Measurements from ENCODE around the gene TXNDC16.

TXNDC16 gene

GRCh38 chr14:52443506-52443905, 108.8 kb downstream of the TXNDC16 start:
- no peak for DNase-seq

GRCh38 chr14:52442602-52443001, 109.7 kb downstream of the TXNDC16 start:
- no peak for DNase-seq

- DNase-seq, result no peak
Observed at GRCh38 chr14:52442166-52442565, 110.1 kb downstream of the TXNDC16 start.

- DNase-seq, result no peak
Observed at GRCh38 chr14:52439476-52439875, 112.8 kb downstream of the TXNDC16 start.

GRCh38 chr14:52434955-52435354, 117.3 kb downstream of the TXNDC16 start:
- no peak for DNase-seq

- no peak for DNase-seq
Observed at GRCh38 chr14:52430474-52430873, 121.8 kb downstream of the TXNDC16 start.

- no peak for DNase-seq
Observed at GRCh38 chr14:52429451-52429850, 122.9 kb downstream of the TXNDC16 start.

GRCh38 chr14:52427460-52427859, 124.8 kb downstream of the TXNDC16 start:
- no peak for DNase-seq

- DNase-seq, result no peak
Observed at GRCh38 chr14:52422650-52423356, 129.5 kb downstream of the TXNDC16 start.

- no peak for DNase-seq
Observed at GRCh38 chr14:52417139-52417538, 135.2 kb downstream of the TXNDC16 start.

- no peak for DNase-seq
Observed at GRCh38 chr14:52413729-52414408, 138.4 kb downstream of the TXNDC16 start.

GRCh38 chr14:52412426-52412825, 139.9 kb downstream of the TXNDC16 start:
- no peak for DNase-seq

- no peak for DNase-seq
Observed at GRCh38 chr14:52405314-52405713, 147.0 kb downstream of the TXNDC16 start.

GRCh38 chr14:52402812-52403526, 149.3 kb downstream of the TXNDC16 start:
- DNase-seq, result no peak

- no peak for DNase-seq
Observed at GRCh38 chr14:52400846-52401245, 151.5 kb downstream of the TXNDC16 start.

- no peak for DNase-seq
Observed at GRCh38 chr14:52399921-52400595, 152.2 kb downstream of the TXNDC16 start.

- DNase-seq, result no peak
Observed at GRCh38 chr14:52399104-52399503, 153.2 kb downstream of the TXNDC16 start.

- no peak for DNase-seq
Observed at GRCh38 chr14:52397844-52398243, 154.5 kb downstream of the TXNDC16 start.

- no peak for DNase-seq
Observed at GRCh38 chr14:52395728-52396127, 156.6 kb downstream of the TXNDC16 start.

- DNase-seq, result no peak
Observed at GRCh38 chr14:52391881-52392615, 160.3 kb downstream of the TXNDC16 start.

All from DMS 273 treated with DMSO at 0.1 percent for 48 hours (cell line).